ENCODE data around the gene HTR1E. TPM values are rescaled to one million over a fixed set of nuclear protein-coding genes. Genes with fewer than 3 reads are reported as not detected.

Gene HTR1E
- total and polyA plus RNA-seq, 9 of the 15 experiments (the other 6 are each of a cell fraction or from before 2014, with no cell fraction given): not detected

GRCh38 chr6:86949771-86950170 lies 12.4 kb downstream of the HTR1E start:
- Histone ChIP-seq H3K27me3 (ENCODE audit: control insufficient read depth in 2 of 2, insufficient read depth in 2 of 2, low read length in 2 of 2) (no peaks in the 10 kb centered on the region), H4K20me1 (replicated peaks; ENCODE audit: control insufficient read depth, insufficient read depth, low read length) (no peaks in the 10 kb centered on the region), H3K4me2 (ENCODE audit: insufficient read depth, low read length) (no peak overlapping the region), H3K79me2 (ENCODE audit: control insufficient read depth, insufficient read depth, low read length) (no peaks in the 10 kb centered on the region), H3K4me3 (no peak overlapping the region), H3K27ac (ENCODE audit: extremely low read depth, low read depth, low read length) (no peak overlapping the region), H3K9ac (ENCODE audit: insufficient read depth in 1 of 2, low read depth in 2 of 2, low read length in 2 of 2) (no peak overlapping the region), H2AFZ (ENCODE audit: low read depth, low read length) (no peak overlapping the region), H3K9me1 (ENCODE audit: control insufficient read depth, insufficient read depth, low read length) (no peaks in the 10 kb centered on the region), H3K36me3 (ENCODE audit: control insufficient read depth, insufficient read depth, low read length) (no peaks in the 10 kb centered on the region), H3K9me3 (replicated peaks; ENCODE audit: control insufficient read depth, insufficient read depth, low read depth, low read length) (no peaks in the 10 kb centered on the region), H3K4me1 (replicated peaks in 1 of 2; ENCODE audit: control insufficient read depth in 2 of 2, insufficient read depth in 2 of 2, low read length in 2 of 2) (no peaks in the 10 kb centered on the region)
- WGBS (ENCODE audit: insufficient coverage, low coverage, missing lambda C conversion rate): 0% methylated on average over 3 of the region's 3 CpGs
- ChIA-PET CTCF (ENCODE audit: low intra/inter-chr PET ratio) (no interaction called here), POLR2A (interaction anchor here (0.6 kb wide), 1 partner anchor 364 kb away, joined by 3 read pairs; no protein-coding TSS in a partner anchor)
- DNase-seq (ENCODE audit: extremely low read depth in 1 of 4, low spot score in 3 of 4) (no peak), FAIRE-seq (no peak), ATAC-seq (no peak)
- intact Hi-C loops (cut with micrococcal nuclease): no loop called here
- in situ Hi-C loops (cut with MboI): no loop called here
- BruUV-seq (replicated peaks): no TSS peak
- TF ChIP-seq TBL1XR1 (IDR thresholded peaks at IDR 0.05; ENCODE audit: low read length in 2 of 2): no peak
- no peak for TF ChIP-seq NFIC (IDR thresholded peaks at IDR 0.05)
- no peak for TF ChIP-seq RUNX1 (IDR thresholded peaks at IDR 0.05; ENCODE audit: low read depth)
- no peak for TF ChIP-seq ADNP (tag; IDR thresholded peaks at IDR 0.05)
- TF ChIP-seq NFXL1 (CRISPR knock-in tag; IDR thresholded peaks at IDR 0.05): no peak
- TF ChIP-seq ZNF778 (CRISPR knock-in tag; IDR thresholded peaks at IDR 0.05): no peak
- TF ChIP-seq DEAF1 (CRISPR knock-in tag; IDR thresholded peaks at IDR 0.05): no peak
- no peak for TF ChIP-seq ZFX (CRISPR knock-in tag; IDR thresholded peaks at IDR 0.05)
- TF ChIP-seq, protein P1, sequence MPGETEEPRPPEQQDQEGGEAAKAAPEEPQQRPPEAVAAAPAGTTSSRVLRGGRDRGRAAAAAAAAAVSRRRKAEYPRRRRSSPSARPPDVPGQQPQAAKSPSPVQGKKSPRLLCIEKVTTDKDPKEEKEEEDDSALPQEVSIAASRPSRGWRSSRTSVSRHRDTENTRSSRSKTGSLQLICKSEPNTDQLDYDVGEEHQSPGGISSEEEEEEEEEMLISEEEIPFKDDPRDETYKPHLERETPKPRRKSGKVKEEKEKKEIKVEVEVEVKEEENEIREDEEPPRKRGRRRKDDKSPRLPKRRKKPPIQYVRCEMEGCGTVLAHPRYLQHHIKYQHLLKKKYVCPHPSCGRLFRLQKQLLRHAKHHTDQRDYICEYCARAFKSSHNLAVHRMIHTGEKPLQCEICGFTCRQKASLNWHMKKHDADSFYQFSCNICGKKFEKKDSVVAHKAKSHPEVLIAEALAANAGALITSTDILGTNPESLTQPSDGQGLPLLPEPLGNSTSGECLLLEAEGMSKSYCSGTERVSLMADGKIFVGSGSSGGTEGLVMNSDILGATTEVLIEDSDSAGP (CRISPR knock-in tag; IDR thresholded peaks at IDR 0.05): no peak
- TF ChIP-seq POLR2AphosphoS2 (IDR thresholded peaks at IDR 0.05; ENCODE audit: low read length): no peak
- no peak for TF ChIP-seq RBM22 (IDR thresholded peaks at IDR 0.05; ENCODE audit: low read depth, low read length, poor library complexity, severe bottlenecking)
